OCI-LY7 (cell line): ENCODE data around the gene LRP10.

Source experiments
- EZH2phosphoT487 ChIP-seq: fragments of 200-600 bp; sonication (generic); IDR thresholded peaks from 2 replicates; pipeline ENCODE4 v1.6.1; 2018; ENCODE audit warnings: low read depth, borderline replicate concordance, mild to moderate bottlenecking, mixed run types, antibody characterized with exemption, low read length, moderate library complexity, mixed read lengths
- TF ChIP-seq, protein P1 (sequence below): fragments of 200-600 bp; sonication (generic); conservative IDR thresholded peaks from 2 replicates; pipeline ENCODE4 v1.5.1; 2014; ENCODE audit warnings: mild to moderate bottlenecking, antibody characterized with exemption, low read length, moderate library complexity, mixed read lengths

DNA sequence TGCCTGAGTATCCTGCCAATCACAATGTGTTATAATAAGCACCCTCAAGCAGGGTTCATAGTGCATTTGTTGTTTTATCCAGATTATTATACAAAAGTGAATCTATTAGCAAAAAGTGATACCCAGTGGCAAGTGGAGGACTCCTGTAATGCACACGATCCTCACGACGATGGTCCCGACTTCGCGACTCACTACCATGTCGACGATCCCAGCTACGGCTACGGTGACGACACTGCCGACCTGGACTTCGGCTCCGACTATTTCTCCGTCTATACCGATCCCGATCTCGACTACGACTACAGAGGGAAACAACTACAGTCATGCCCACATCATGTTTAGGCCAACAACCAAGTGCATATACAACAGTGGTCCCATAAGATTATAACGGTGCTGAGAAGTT is 34.5 kb downstream of the LRP10 start:
- TF ChIP-seq, protein P1, sequence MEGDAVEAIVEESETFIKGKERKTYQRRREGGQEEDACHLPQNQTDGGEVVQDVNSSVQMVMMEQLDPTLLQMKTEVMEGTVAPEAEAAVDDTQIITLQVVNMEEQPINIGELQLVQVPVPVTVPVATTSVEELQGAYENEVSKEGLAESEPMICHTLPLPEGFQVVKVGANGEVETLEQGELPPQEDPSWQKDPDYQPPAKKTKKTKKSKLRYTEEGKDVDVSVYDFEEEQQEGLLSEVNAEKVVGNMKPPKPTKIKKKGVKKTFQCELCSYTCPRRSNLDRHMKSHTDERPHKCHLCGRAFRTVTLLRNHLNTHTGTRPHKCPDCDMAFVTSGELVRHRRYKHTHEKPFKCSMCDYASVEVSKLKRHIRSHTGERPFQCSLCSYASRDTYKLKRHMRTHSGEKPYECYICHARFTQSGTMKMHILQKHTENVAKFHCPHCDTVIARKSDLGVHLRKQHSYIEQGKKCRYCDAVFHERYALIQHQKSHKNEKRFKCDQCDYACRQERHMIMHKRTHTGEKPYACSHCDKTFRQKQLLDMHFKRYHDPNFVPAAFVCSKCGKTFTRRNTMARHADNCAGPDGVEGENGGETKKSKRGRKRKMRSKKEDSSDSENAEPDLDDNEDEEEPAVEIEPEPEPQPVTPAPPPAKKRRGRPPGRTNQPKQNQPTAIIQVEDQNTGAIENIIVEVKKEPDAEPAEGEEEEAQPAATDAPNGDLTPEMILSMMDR, result no peak
- TF ChIP-seq EZH2phosphoT487, result no peak
